Natural killer cell treated with Interleukin-12 subunit alpha and Interleukin-12 subunit beta and Interleukin-15 and Interleukin-18, amount 100 ng/mL, for 72 hours (primary cell): ENCODE measurements around the gene DPCD. TPM values are rescaled to one million over a fixed set of nuclear protein-coding genes. Genes with fewer than 3 reads are reported as not detected.
"Not testable (repeated sequence)": the region's sequence is repeated elsewhere in the genome, so short reads cannot be mapped to it uniquely, and the experiment has no call there.

Experiments used
- ATAC-seq, 2 donors: fragments of 150-1000 bp; cut with Tn5 transposase in 1 of 2; sonication (Bioruptor Pico), chemical (Tn5 transposase) in 1 of 2; 2 replicates each; pipeline ENCODE4 v1.10.0; 2021
- DNase-seq: peaks from one replicate; pipeline ENCODE4 v3.0.0; 2022; ENCODE audit warnings: low spot score
- H3K27ac Mint-ChIP-seq, 2 donors: 1 replicate in 1 of 2; 2 replicates in 1 of 2; pipeline ENCODE4 v1.8.0; 2022; ENCODE audit warnings: mixed read lengths in 2 of 2, mild to moderate bottlenecking in 1 of 2, moderate library complexity in 1 of 2
- H3K27me3 Mint-ChIP-seq, 2 donors: 1 replicate in 1 of 2; 2 replicates in 1 of 2; pipeline ENCODE4 v1.8.0; 2022; ENCODE audit warnings: mixed read lengths in 2 of 2
- H3K36me3 Mint-ChIP-seq: one replicate; pipeline ENCODE4 v1.8.0; 2022; ENCODE audit warnings: mixed read lengths
- H3K4me1 Mint-ChIP-seq, 2 donors: 1 replicate in 1 of 2; 2 replicates in 1 of 2; pipeline ENCODE4 v1.8.0; 2022; ENCODE audit warnings: low read depth in 2 of 2, mixed read lengths in 2 of 2, mild to moderate bottlenecking in 1 of 2
- H3K4me3 Mint-ChIP-seq: one replicate; pipeline ENCODE4 v1.8.0; 2022; ENCODE audit warnings: mixed read lengths
- H3K9me3 Mint-ChIP-seq: 2 replicates; pipeline ENCODE4 v1.8.0; 2022; ENCODE audit warnings: mixed read lengths
- total RNA-seq, 2 donors: library from RNA; stranded (reverse); gene quantifications; one replicate each; pipeline ENCODE4 v1.2.3, GENCODE V29; 2022

Gene DPCD
- total RNA-seq, 2 donors from 2014 or later, result 8.2 to 11.2 TPM

DNA sequence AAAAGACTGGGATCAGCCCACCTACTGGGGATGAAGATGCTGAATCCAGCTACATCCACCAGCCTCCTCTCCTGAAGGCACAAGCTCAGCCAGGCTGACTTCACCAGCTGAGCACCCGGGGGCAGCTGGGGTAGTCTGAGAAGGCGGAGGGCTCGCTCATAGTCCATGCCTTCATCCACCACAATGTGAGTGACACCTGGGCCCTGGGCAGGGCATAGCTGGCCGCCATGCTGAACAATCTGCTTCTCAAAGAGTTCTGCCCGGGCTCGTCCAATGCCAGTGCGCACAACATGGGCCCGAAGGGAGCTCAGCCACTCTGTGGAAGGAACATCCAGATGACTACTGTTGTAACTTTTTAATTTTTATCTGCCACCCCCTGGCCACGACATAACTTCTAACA lies 2.3 kb upstream of the DPCD start:
- no peak for ATAC-seq
- no peaks in the 10 kb centered on the region for H3K27me3 Mint-ChIP-seq
- no peak overlapping the region for H3K4me3 Mint-ChIP-seq
- no peak for DNase-seq
- peaks cover 17 to 25% of the 10 kb centered on the region in 2 donors for H3K4me1 Mint-ChIP-seq
- no peaks in the 10 kb centered on the region for H3K9me3 Mint-ChIP-seq
- H3K27ac Mint-ChIP-seq, result no peak overlapping the region
- H3K36me3 Mint-ChIP-seq, result no peaks in the 10 kb centered on the region

DNA sequence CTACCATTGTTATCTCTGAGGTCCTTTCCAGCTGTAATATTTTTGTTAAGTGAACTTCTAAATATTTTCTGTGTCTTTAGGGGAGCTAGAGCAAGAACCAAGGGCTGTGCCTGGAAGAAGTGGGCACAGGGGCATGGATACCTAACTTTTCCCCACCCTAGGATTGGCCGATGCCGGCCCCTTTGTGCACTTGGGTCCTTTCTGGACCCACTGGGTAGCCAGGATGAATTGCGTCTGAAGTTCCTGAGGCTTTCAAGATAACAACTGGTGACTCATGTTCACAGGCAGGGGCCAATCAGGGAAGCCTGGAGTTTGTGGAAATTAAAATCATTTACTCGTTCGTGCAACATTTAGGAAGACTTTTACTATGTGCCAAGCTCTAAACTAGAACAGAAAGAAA lies 758 bp downstream of the DPCD start:
- H3K27ac Mint-ChIP-seq, result peak overlapping the region; percentile 53 to 83
- no peak for ATAC-seq
- H3K36me3 Mint-ChIP-seq, result no peaks in the 10 kb centered on the region
- peaks cover 17 to 25% of the 10 kb centered on the region in 2 donors for H3K4me1 Mint-ChIP-seq
- H3K4me3 Mint-ChIP-seq, result peak overlapping the region; percentile 94
- no peak for DNase-seq
- no peaks in the 10 kb centered on the region for H3K9me3 Mint-ChIP-seq
- H3K27me3 Mint-ChIP-seq, result no peaks in the 10 kb centered on the region

DNA sequence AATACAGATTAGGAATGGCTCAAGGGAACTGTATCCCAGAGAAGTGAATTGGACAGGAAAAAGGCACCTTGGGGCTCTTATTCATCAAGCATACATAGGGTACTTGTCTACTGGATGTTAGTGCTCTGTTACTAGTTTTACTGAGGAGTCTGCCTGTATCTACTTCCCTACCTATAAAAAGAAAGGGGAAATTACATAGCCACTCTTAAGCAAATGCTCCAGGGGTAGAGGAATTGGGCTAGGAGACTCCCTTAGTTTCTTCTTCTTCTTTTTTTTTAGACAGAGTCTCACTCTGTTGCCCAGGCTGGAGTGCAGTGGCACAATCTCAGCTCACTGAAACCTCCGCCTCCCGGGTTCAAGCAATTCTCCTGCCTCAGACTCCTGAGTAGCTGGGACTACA lies 5.2 kb downstream of the DPCD start:
- H3K9me3 Mint-ChIP-seq, H3K4me1 Mint-ChIP-seq, ATAC-seq, H3K36me3 Mint-ChIP-seq, H3K27me3 Mint-ChIP-seq, DNase-seq, H3K27ac Mint-ChIP-seq, H3K4me3 Mint-ChIP-seq: not testable (repeated sequence)

DNA sequence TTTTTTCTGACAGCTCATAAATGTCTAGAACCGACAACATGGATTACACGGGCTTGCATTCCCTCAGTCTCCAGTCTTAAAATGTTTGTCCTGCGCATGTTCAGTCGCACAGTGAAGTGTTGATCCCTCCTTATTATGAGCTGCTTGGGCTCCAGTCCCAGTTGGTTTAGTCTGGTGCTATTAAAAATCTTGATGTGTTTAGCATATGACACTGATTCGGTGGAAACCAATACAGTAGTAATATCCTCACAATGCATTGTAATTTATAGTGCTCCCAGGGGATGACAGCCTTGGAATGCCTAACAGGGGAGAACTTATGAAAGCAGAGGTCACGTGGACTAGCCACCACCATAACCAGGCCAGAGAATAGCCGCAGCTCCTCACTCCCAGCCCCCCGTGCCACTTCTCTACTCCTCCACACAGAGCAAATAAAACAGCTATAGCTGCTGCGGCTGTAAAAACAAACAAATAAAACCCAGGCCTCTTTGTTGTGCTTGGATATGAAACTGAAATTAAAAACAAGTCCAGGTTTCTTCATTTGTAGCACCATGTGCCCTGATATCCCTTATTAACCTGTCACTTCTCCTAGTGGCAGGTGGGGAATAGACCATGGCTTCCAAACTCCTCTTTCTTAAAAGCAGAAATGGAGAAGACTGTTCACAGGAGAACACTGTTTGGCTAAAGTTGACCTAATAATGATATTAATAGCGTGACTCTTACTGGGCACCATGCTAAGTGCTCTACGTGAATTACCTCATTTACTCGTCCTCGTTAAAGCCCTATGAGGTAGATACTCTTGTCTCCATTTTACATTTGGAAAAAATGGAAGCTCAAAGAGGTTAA lies 7.7 kb downstream of the DPCD start:
- H3K4me3 Mint-ChIP-seq, result no peak overlapping the region
- H3K4me1 Mint-ChIP-seq, result no peaks in the 10 kb centered on the region
- DNase-seq, result no peak
- H3K27me3 Mint-ChIP-seq, result no peaks in the 10 kb centered on the region
- H3K36me3 Mint-ChIP-seq, result no peaks in the 10 kb centered on the region
- no peak overlapping the region for H3K27ac Mint-ChIP-seq
- H3K9me3 Mint-ChIP-seq, result no peaks in the 10 kb centered on the region
- no peak for ATAC-seq

DNA sequence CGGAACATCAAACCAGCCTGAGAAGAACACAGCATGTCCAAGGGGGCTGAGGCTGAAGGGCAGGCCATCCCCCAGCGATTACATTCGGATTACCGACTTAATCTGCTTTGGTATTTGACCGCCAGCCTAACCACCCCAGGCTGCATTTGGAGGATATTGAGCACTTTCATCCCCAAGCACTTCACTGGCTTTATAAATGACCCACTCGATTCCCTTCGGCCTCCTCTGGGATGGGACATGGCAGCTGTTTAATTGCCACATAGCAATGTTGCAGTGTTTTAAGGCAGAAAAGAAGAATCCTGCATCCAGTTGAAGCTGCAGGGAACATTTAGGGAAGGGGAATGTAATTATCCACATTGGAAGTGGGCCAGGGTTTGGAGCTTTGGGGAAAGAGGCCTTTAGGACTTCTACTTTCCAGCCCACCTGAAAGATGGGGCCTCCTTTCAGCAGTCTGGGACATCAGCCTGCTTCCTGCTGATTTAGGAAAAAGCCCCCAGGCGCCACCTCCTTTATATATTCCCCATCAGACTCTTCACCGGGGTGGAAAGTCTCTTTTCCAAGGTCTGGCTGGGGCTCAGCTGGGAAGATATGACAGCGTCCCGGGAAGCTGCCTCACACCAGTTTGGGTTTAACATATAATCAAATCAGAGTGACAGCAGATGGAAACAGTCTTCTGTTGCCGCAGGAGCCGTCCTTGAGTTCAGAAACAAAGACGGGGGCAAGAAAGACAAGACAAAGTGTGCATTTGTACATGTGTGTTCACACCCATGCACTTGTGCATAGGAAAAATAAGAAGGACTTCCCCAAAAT lies 9.2 kb downstream of the DPCD start:
- no peaks in the 10 kb centered on the region for H3K36me3 Mint-ChIP-seq
- DNase-seq, result no peak
- H3K27ac Mint-ChIP-seq, result no peak overlapping the region
- no peak overlapping the region for H3K4me3 Mint-ChIP-seq
- no peak for ATAC-seq
- no peaks in the 10 kb centered on the region for H3K9me3 Mint-ChIP-seq
- H3K27me3 Mint-ChIP-seq, result no peaks in the 10 kb centered on the region
- H3K4me1 Mint-ChIP-seq, result no peaks in the 10 kb centered on the region

DNA sequence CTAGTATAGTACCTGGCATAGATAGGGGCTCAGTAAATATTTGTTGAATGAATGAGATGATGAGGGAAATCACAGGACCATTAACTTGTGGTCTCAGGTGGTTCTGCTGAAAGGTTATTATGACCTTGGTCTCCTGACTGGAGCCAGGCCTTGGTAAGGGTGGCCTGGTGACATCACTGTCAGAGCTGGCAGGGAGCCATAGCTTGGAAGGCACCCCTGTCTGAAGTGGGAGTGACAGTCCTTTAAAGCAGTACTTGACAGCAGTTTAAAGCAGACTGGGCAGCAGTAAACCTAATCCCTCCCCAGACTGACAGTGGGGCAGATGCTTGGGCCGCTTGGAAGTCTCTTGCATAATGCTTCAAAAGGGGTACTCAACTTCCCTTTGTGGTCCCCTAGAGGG lies 13.4 kb downstream of the DPCD start:
- no peaks in the 10 kb centered on the region for H3K27me3 Mint-ChIP-seq
- DNase-seq, result no peak
- ATAC-seq, result no peak
- H3K9me3 Mint-ChIP-seq, result no peaks in the 10 kb centered on the region
- no peak overlapping the region for H3K4me3 Mint-ChIP-seq
- no peaks in the 10 kb centered on the region for H3K36me3 Mint-ChIP-seq
- no peaks in the 10 kb centered on the region for H3K4me1 Mint-ChIP-seq
- no peak overlapping the region for H3K27ac Mint-ChIP-seq

DNA sequence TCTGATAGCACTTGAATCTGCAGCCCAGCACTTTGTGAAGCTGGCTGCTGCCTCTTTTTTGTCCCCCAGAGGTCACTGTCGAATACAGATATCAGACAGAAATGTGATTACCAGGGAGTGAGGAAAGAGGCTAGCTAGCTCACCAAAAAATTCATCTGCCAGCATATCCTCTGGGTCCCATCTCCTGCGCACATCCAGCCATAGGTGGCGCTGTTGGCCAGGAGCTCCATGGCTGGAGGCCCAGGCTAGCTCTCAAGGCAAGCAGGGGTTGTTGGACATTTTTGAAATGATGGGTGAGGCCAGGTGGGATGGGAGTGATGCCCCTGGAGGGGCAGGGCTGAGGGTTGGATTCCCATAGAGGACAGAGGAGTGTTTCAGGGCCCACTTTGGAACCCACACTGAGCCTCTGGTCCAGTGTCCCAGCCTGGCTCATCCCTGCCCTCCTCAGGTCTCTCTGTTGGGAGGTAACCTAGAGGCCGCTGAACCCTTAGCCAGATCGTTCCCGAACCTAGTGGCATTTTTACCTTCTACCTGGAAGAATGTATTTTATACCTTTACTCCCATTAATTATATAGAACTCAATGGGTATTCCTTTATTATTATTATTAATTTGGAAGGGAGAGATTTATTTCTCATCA lies 14.8 kb downstream of the DPCD start:
- ATAC-seq, result peak; percentile 74 to 82
- H3K4me3 Mint-ChIP-seq, result no peak overlapping the region
- H3K36me3 Mint-ChIP-seq, result no peaks in the 10 kb centered on the region
- H3K27ac Mint-ChIP-seq, result no peak overlapping the region
- H3K9me3 Mint-ChIP-seq, result no peaks in the 10 kb centered on the region
- H3K4me1 Mint-ChIP-seq, result no peaks in the 10 kb centered on the region
- H3K27me3 Mint-ChIP-seq, result no peaks in the 10 kb centered on the region
- DNase-seq, result no peak

DNA sequence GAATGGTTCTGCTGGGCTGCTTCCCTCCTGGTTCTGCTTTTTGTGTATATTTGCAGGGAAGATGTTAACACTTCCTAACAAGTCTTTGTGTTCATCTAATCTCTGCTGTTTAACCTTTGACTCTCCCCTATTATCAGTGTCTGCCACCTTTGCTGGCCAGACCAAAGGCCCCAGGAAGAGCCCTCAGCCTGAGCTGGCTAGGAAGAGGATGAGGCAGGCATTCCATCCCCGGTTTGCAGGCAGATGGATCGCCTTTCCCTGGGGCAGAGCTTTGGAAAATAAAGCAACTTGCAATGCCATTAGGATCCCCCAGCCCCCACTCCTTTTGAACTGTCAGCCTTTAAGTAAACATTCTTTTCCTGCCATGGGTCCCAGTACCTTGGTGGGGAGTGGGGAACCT lies 19.0 kb downstream of the DPCD start:
- DNase-seq (no peak), ATAC-seq (no peak)
- Mint-ChIP-seq H3K36me3 (no peaks in the 10 kb centered on the region), H3K4me1 (peaks cover 8 to 9% of the 10 kb centered on the region in 2 donors), H3K9me3 (no peaks in the 10 kb centered on the region), H3K27me3 (no peaks in the 10 kb centered on the region), H3K4me3 (no peak overlapping the region), H3K27ac (no peak overlapping the region)

DNA sequence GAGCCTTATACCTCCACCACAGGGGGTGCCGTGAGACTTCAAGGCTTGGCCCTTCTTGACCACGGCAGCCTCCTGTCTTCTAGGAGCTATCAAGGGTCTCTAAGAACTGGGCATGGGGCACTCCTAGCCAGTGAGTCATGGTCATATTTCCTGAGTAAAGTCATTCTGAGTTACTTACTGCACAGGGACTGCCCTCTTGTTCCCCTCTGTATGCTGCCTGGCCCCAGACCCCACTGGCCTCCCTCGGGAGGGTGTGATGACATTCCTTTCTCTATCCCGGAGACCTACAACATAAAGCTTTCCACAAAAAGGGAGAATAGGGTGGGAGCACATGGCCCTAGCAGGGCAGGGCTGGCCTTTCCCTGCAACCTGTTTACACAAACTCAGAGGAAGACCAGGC lies 21.4 kb downstream of the DPCD start:
- peak overlapping the region in 1 of 2 donors; percentile 21 for H3K27ac Mint-ChIP-seq
- H3K4me1 Mint-ChIP-seq, result peaks cover 8 to 10% of the 10 kb centered on the region in 2 donors
- no peak overlapping the region for H3K4me3 Mint-ChIP-seq
- no peaks in the 10 kb centered on the region for H3K36me3 Mint-ChIP-seq
- no peak for DNase-seq
- no peaks in the 10 kb centered on the region for H3K27me3 Mint-ChIP-seq
- no peaks in the 10 kb centered on the region for H3K9me3 Mint-ChIP-seq
- ATAC-seq, result no peak

DNA sequence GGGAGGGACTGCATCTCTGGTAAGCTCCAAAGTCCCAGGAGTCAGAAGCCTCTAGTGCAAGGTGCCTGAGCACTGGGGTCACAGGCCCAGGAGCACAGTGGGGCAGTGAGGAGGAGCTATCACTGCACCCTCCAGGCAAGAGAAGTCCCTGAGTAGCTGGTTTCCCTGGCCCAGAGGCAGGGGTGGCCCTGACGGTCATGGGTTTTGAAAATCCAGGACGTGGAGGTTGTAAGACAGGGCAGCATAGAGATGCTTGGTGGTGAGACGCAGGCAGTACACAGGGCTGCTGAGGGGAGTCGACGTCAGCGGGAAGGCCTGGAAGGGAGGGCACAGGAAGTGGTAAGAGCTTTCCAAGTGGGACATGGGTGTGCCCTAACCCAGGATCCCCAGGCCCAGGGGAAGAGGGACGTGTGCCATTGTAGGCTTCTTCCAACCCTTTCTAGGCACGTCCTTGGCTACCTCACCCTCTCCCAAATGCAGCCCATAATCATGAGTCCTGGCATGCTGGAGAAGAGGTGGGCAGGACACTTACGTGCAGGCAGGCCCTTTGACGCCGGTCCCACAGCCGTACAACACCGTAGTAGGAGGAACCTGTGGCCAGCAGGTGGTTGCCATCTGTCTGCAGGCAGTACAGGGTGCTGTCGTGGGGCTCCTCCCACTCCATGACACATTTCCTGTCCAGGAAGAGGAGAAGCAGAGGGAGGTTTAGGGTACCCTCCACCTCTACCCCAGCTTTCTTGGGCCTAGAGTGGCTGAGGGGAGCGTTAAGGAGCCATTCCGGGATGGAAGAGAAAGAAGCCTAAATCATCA lies 23.2 kb downstream of the DPCD start:
- H3K27ac Mint-ChIP-seq, result peak overlapping the region; percentile 41 to 76
- ATAC-seq (peak in 1 of 2 donors; percentile 44), DNase-seq (no peak)
- no peaks in the 10 kb centered on the region for H3K36me3 Mint-ChIP-seq
- H3K4me1 Mint-ChIP-seq, result peaks cover 8 to 12% of the 10 kb centered on the region in 2 donors
- no peaks in the 10 kb centered on the region for H3K9me3 Mint-ChIP-seq
- no peaks in the 10 kb centered on the region for H3K27me3 Mint-ChIP-seq
- H3K4me3 Mint-ChIP-seq, result no peak overlapping the region

DNA sequence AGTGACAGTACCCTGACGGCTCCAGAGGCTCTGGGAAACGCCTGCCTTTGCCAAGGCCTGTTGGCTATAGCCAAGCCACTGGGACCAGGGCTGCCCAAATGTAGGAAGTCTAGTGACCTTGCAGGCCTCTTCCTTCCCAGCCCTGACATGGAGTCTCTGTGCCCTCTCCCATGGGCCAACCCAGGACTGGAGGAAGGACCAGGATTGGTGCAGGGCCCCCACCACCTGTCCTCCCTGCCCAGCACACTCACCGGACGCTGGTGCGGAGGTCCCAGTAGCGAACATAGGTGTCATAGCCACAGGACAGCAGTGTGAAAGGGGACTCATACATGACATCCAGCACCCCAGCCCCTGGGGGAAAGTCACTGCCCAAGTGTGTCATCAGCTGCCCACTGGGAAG lies 24.0 kb downstream of the DPCD start:
- no peak overlapping the region for H3K4me3 Mint-ChIP-seq
- no peaks in the 10 kb centered on the region for H3K9me3 Mint-ChIP-seq
- H3K36me3 Mint-ChIP-seq, result no peaks in the 10 kb centered on the region
- H3K27ac Mint-ChIP-seq, result peak overlapping the region; percentile 41 to 76
- H3K27me3 Mint-ChIP-seq, result no peaks in the 10 kb centered on the region
- peaks cover 8 to 14% of the 10 kb centered on the region in 2 donors for H3K4me1 Mint-ChIP-seq
- ATAC-seq (no peak), DNase-seq (no peak)

DNA sequence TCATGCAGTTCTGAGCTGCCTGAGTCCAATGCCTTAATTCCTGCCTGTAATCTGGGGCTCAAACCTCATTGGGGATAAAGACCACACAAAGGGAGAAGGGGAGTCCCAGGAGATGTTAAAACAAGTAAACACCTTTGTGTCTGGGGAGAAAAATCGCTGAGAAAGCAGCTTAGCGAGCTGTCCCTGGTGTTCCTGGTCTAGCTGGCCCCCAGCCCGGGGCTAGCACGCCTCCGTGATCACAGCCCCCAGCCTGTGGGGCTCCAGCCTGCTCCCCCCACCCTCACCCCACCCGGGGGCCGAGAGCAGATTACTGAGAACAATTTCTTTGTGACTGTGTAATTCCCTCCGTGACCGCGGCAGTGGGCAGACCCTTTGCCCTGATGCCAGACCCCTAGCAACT lies 24.8 kb downstream of the DPCD start:
- Mint-ChIP-seq H3K27ac (no peak overlapping the region), H3K27me3 (no peaks in the 10 kb centered on the region), H3K4me3 (no peak overlapping the region), H3K9me3 (no peaks in the 10 kb centered on the region), H3K4me1 (peaks cover 14 to 19% of the 10 kb centered on the region in 2 donors), H3K36me3 (no peaks in the 10 kb centered on the region)
- ATAC-seq (no peak), DNase-seq (no peak)

DNA sequence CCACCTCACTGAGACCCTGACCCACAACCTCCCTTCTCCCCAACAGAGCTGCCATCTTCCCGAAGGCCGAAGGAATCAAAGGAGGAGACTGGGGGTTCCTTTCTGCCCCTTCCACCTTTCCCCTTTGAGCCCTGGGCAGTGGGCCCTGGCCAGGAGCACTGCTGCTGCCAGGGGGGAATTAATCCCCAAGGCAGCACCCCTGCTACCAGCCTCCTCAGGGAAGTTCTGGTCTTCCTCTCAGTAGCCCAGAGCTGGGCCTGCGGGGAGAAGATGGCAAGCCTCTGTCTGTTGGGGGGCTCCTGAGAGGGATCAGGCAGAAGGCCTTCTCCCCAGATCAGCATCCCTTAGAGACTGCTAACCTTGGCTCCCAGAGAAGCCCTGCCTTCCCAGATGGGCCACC lies 25.5 kb downstream of the DPCD start:
- DNase-seq (no peak), ATAC-seq (no peak)
- H3K4me1 Mint-ChIP-seq, result peaks cover 17 to 24% of the 10 kb centered on the region in 2 donors
- no peaks in the 10 kb centered on the region for H3K27me3 Mint-ChIP-seq
- H3K36me3 Mint-ChIP-seq, result no peaks in the 10 kb centered on the region
- H3K27ac Mint-ChIP-seq, result no peak overlapping the region
- no peaks in the 10 kb centered on the region for H3K9me3 Mint-ChIP-seq
- H3K4me3 Mint-ChIP-seq, result no peak overlapping the region
